ENCODE results near the gene RNF130. TPM values are rescaled to one million over a fixed set of nuclear protein-coding genes. Genes with fewer than 3 reads are reported as not detected.
"Not testable (repeated sequence)": the region's sequence is repeated elsewhere in the genome, so short reads cannot be mapped to it uniquely, and the experiment has no call there.

The RNF130 gene
- total RNA-seq, 1 donor from 2014 or later = 52.1 TPM

DNA sequence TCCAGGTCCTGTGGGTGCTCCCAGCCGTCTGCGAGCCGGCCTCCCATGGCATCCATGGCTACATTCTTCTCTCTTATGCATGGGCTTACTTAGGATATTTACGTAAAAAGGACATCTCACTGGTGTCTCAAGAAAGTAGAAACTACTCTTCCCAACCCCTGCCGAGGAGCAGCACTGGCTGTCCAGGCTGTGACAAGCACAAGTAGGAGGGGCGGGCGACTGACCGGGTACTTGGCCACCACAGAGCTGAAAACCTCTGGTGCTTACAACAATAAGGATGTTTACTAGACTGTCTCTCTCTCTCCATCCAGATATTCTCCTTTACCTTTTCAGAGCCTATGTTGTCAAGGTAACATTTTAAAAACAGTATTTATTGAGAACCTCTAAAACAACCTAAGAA lies 107.5 kb downstream of the RNF130 start:
- Mint-ChIP-seq H3K4me1 (ENCODE audit: unreplicated experiment) (peaks cover 5% of the 10 kb centered on the region), H3K36me3 (peaks cover 51% of the 10 kb centered on the region), H3K4me3 (no peak overlapping the region), H3K27ac (no peak overlapping the region), H3K9me3 (peaks cover 3% of the 10 kb centered on the region), H3K27me3 (no peaks in the 10 kb centered on the region)
- TF ChIP-seq, protein P1, sequence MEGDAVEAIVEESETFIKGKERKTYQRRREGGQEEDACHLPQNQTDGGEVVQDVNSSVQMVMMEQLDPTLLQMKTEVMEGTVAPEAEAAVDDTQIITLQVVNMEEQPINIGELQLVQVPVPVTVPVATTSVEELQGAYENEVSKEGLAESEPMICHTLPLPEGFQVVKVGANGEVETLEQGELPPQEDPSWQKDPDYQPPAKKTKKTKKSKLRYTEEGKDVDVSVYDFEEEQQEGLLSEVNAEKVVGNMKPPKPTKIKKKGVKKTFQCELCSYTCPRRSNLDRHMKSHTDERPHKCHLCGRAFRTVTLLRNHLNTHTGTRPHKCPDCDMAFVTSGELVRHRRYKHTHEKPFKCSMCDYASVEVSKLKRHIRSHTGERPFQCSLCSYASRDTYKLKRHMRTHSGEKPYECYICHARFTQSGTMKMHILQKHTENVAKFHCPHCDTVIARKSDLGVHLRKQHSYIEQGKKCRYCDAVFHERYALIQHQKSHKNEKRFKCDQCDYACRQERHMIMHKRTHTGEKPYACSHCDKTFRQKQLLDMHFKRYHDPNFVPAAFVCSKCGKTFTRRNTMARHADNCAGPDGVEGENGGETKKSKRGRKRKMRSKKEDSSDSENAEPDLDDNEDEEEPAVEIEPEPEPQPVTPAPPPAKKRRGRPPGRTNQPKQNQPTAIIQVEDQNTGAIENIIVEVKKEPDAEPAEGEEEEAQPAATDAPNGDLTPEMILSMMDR (conservative IDR thresholded peaks at IDR 0.05) = no peak
- DNase-seq (ENCODE audit: extremely low spot score, unreplicated experiment) = no peak

DNA sequence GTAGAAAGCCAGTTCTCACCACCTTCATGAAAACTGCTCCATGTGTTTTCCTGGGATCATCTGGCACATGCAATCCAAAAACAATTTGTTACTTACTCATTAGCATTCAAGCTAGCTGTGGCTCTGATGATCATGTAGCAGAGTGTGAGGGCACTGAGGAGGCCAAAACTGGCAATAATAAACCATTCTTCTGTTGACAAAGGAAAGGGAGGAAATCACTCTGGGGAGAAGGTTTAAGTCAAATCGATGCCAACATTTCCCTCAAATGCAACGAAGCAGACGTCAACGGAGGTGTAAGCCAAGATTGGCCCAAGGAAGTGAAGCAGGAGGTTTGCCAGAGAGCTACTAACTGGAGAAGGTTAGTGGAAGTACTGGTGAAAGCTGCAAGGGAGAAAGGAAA lies 108.2 kb downstream of the RNF130 start:
- peaks cover 46% of the 10 kb centered on the region for H3K36me3 Mint-ChIP-seq
- TF ChIP-seq, protein P1 (conservative IDR thresholded peaks at IDR 0.05) = no peak
- no peak overlapping the region for H3K4me3 Mint-ChIP-seq
- no peaks in the 10 kb centered on the region for H3K27me3 Mint-ChIP-seq
- DNase-seq (ENCODE audit: extremely low spot score, unreplicated experiment) = no peak
- H3K9me3 Mint-ChIP-seq = peaks cover 3% of the 10 kb centered on the region
- H3K27ac Mint-ChIP-seq = no peak overlapping the region
- peaks cover 5% of the 10 kb centered on the region for H3K4me1 Mint-ChIP-seq (ENCODE audit: unreplicated experiment)

DNA sequence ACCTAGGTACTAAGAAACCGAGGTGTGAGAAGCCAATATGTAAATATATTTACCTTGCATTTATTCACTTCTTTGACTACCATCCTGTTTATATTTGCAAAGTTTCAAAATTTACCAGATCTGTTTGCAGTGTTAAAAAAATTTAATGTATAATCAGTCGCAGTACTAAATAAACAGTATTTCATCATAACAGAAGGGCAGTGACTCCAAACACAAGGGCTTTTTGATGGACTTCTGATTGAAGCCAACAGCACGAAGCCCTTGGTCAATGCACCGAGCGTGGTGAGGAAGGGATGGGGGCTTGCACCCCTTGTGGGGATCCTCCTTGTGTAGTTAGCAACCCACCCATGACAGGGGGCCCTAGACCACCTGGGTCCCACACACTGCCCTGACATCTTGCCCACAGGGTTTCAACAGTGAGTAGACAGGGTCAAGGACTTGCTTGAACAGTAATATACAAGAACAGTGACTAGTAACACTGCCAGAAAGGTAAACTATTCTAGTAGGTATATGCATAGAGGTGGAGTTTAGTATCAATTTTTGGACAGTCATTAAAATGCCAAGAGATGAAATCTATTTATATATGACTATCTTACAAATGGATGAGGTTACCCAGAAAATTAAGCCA lies 111.2 kb downstream of the RNF130 start:
- H3K4me1 Mint-ChIP-seq (ENCODE audit: unreplicated experiment) = peaks cover 10% of the 10 kb centered on the region
- no peak for DNase-seq (ENCODE audit: extremely low spot score, unreplicated experiment)
- TF ChIP-seq, protein P1 (conservative IDR thresholded peaks at IDR 0.05) = no peak
- no peak overlapping the region for H3K4me3 Mint-ChIP-seq
- H3K27ac Mint-ChIP-seq = no peak overlapping the region
- peaks cover 33% of the 10 kb centered on the region for H3K36me3 Mint-ChIP-seq
- no peaks in the 10 kb centered on the region for H3K27me3 Mint-ChIP-seq
- no peaks in the 10 kb centered on the region for H3K9me3 Mint-ChIP-seq

DNA sequence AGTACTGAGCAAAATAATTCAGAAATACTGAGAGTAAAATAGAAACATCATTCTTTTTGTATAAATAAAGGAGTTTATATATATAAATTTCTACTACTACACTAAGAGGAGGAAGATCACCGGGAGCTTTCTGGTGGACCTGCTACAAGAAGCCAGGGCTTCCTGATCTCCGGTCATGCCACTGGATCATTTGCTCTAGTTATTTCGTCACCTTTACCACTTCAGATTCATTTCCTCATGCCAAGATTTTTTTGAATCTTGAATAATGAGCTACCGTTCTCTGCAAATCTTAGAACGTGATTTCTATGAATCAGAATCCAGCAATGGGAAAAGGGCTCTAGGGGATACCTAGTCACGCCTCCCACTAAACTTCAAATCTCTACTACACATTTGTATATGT lies 111.9 kb downstream of the RNF130 start:
- no peaks in the 10 kb centered on the region for H3K9me3 Mint-ChIP-seq
- TF ChIP-seq, protein P1 (conservative IDR thresholded peaks at IDR 0.05) = no peak
- no peaks in the 10 kb centered on the region for H3K27me3 Mint-ChIP-seq
- DNase-seq (ENCODE audit: extremely low spot score, unreplicated experiment) = no peak
- no peak overlapping the region for H3K27ac Mint-ChIP-seq
- no peak overlapping the region for H3K4me3 Mint-ChIP-seq
- H3K36me3 Mint-ChIP-seq = peaks cover 33% of the 10 kb centered on the region
- peaks cover 10% of the 10 kb centered on the region for H3K4me1 Mint-ChIP-seq (ENCODE audit: unreplicated experiment)

DNA sequence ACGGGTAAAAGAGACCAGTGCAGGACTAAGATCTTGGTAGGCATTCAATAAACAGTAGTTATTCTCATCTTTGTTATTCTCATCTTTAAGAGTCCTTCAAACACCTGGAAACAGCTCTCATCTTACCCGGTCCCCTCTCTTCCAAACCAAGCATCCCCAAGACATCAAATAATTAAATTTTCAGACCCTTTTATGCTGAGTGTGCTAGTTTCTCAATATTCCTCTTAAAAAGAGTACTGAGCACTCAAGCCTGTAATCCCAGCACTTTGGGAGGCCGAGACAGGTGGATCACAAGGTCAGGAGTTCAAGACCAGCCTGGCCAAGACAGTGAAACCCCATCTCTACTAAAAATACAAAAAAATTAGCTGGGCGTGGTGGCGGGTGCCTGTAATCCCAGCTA lies 112.4 kb downstream of the RNF130 start:
- H3K4me1 Mint-ChIP-seq (ENCODE audit: unreplicated experiment); H3K27me3 Mint-ChIP-seq; H3K27ac Mint-ChIP-seq; H3K9me3 Mint-ChIP-seq; DNase-seq (ENCODE audit: extremely low spot score, unreplicated experiment); H3K4me3 Mint-ChIP-seq: not testable (repeated sequence)
- peaks cover 36% of the 10 kb centered on the region for H3K36me3 Mint-ChIP-seq

DNA sequence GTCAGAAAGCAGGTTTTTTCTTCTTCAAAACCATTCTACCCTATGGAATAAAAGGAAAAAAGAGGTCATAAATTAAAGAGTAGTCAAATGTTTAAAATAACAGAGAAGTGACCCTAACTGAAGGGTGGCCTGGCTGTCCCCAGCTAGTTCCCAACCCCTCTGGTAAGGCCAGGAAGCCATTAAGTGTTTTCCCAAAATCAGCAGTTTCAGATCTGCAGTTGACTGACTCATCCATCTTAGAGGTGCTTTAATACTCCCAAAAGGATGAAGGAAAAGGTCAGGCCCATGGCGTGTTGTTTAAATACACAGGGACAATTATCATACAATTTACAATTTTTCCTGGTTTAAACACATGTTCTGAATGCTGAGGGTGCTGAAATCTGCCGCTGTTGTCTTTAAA lies 115.9 kb downstream of the RNF130 start:
- DNase-seq (ENCODE audit: extremely low spot score, unreplicated experiment) = no peak
- no peaks in the 10 kb centered on the region for H3K9me3 Mint-ChIP-seq
- H3K4me1 Mint-ChIP-seq (ENCODE audit: unreplicated experiment) = peaks cover 10% of the 10 kb centered on the region
- H3K36me3 Mint-ChIP-seq = peaks cover 29% of the 10 kb centered on the region
- TF ChIP-seq, protein P1 (conservative IDR thresholded peaks at IDR 0.05) = no peak
- no peak overlapping the region for H3K4me3 Mint-ChIP-seq
- no peaks in the 10 kb centered on the region for H3K27me3 Mint-ChIP-seq
- H3K27ac Mint-ChIP-seq = no peak overlapping the region
